ENCODE measurements around the gene SLC44A3.

Gene SLC44A3

GRCh38 chr1:94926126-94926914, 106.2 kb downstream of the SLC44A3 start:
- Histone ChIP-seq H3K27ac (ENCODE audit: low read length) (no peak overlapping the region), H3F3A (ENCODE audit: insufficient read depth, low read length) (no peaks in the 10 kb centered on the region), H4K20me1 (ENCODE audit: insufficient read depth, low read length) (no peaks in the 10 kb centered on the region), H3K9ac (ENCODE audit: low read length) (no peak overlapping the region), H2AFZ (ENCODE audit: low read length) (peak overlapping the region; percentile 19; the same call in 1 of the 2 replicates), H3K36me3 (replicated peaks; ENCODE audit: insufficient read depth, low read length) (no peaks in the 10 kb centered on the region), H3K9me3 (replicated peaks; ENCODE audit: insufficient read depth, low read length) (no peaks in the 10 kb centered on the region), H3K27me3 (replicated peaks; ENCODE audit: insufficient read depth, low read length) (no peaks in the 10 kb centered on the region), H3K79me2 (ENCODE audit: low read length) (no peaks in the 10 kb centered on the region), H3K4me1 (ENCODE audit: low read length) (no peaks in the 10 kb centered on the region), H3K4me3 (ENCODE audit: low read length) (peak overlapping the region; percentile 41), H3K4me2 (ENCODE audit: low read depth, low read length) (peak overlapping the region; percentile 45; the same call in 1 of the 2 replicates), H3K9me2 (replicated peaks; ENCODE audit: insufficient read depth, low read length) (no peaks in the 10 kb centered on the region)
- no peak for DNase-seq
- no peak for TF ChIP-seq EZH2phosphoT487 (IDR thresholded peaks at IDR 0.05; ENCODE audit: low read length)
- TF ChIP-seq CTCF (IDR thresholded peaks at IDR 0.05; ENCODE audit: low read length) = no peak
- no peak for TF ChIP-seq EZH2 (optimal IDR thresholded peaks at IDR 0.05; ENCODE audit: low read depth, low read length)

- TF ChIP-seq CTCF (IDR thresholded peaks at IDR 0.05; ENCODE audit: low read length) (no peak), EZH2 (optimal IDR thresholded peaks at IDR 0.05; ENCODE audit: low read depth, low read length) (no peak), EZH2phosphoT487 (IDR thresholded peaks at IDR 0.05; ENCODE audit: low read length) (no peak)
- no peak for DNase-seq
- H3K9ac ChIP-seq (ENCODE audit: low read length) = no peak within 1 kb of the TSS
- no peak within 1 kb of the TSS for H3K27ac ChIP-seq (ENCODE audit: low read length)
- no peaks in the 10 kb centered on the region for H3K36me3 ChIP-seq (replicated peaks; ENCODE audit: insufficient read depth, low read length)
- H2AFZ ChIP-seq (ENCODE audit: low read length) = peak within 1 kb of the TSS; percentile 19; the same call in 1 of the 2 replicates
- H3K27me3 ChIP-seq (replicated peaks; ENCODE audit: insufficient read depth, low read length) = no peaks in the 10 kb centered on the region
- no peaks in the 10 kb centered on the region for H4K20me1 ChIP-seq (ENCODE audit: insufficient read depth, low read length)
- no peaks in the 10 kb centered on the region for H3K9me2 ChIP-seq (replicated peaks; ENCODE audit: insufficient read depth, low read length)
- peak within 1 kb of the TSS; percentile 45; the same call in 1 of the 2 replicates for H3K4me2 ChIP-seq (ENCODE audit: low read depth, low read length)
- H3K4me3 ChIP-seq (ENCODE audit: low read length) = peak within 1 kb of the TSS; percentile 41
- no peaks in the 10 kb centered on the region for H3F3A ChIP-seq (ENCODE audit: insufficient read depth, low read length)
- H3K9me3 ChIP-seq (replicated peaks; ENCODE audit: insufficient read depth, low read length) = no peaks in the 10 kb centered on the region
- H3K79me2 ChIP-seq (ENCODE audit: low read length) = no peaks in the 10 kb centered on the region
- no peaks in the 10 kb centered on the region for H3K4me1 ChIP-seq (ENCODE audit: low read length)
These were observed 106.8 kb downstream of the SLC44A3 start, which contains the start of gene CNN3 for GRCh38 chr1:94926915-94927404. CNN3 (minus strand) TSS chr1:94927110; CDS start chr1:94926894, 216 bp downstream.

GRCh38 chr1:94927405-94928175, 107.4 kb downstream of the SLC44A3 start:
- H3K27ac ChIP-seq (ENCODE audit: low read length) = no peak overlapping the region
- H3K9me3 ChIP-seq (replicated peaks; ENCODE audit: insufficient read depth, low read length) = no peaks in the 10 kb centered on the region
- H3F3A ChIP-seq (ENCODE audit: insufficient read depth, low read length) = no peaks in the 10 kb centered on the region
- DNase-seq = no peak
- H4K20me1 ChIP-seq (ENCODE audit: insufficient read depth, low read length) = no peaks in the 10 kb centered on the region
- H3K9ac ChIP-seq (ENCODE audit: low read length) = no peak overlapping the region
- no peaks in the 10 kb centered on the region for H3K36me3 ChIP-seq (replicated peaks; ENCODE audit: insufficient read depth, low read length)
- no peaks in the 10 kb centered on the region for H3K79me2 ChIP-seq (ENCODE audit: low read length)
- no peaks in the 10 kb centered on the region for H3K27me3 ChIP-seq (replicated peaks; ENCODE audit: insufficient read depth, low read length)
- H3K4me1 ChIP-seq (ENCODE audit: low read length) = no peaks in the 10 kb centered on the region
- H3K4me2 ChIP-seq (ENCODE audit: low read depth, low read length) = no peak overlapping the region
- no peak overlapping the region for H2AFZ ChIP-seq (ENCODE audit: low read length)
- no peak overlapping the region for H3K4me3 ChIP-seq (ENCODE audit: low read length)
- TF ChIP-seq EZH2 (optimal IDR thresholded peaks at IDR 0.05; ENCODE audit: low read depth, low read length) (no peak), EZH2phosphoT487 (IDR thresholded peaks at IDR 0.05; ENCODE audit: low read length) (no peak), CTCF (IDR thresholded peaks at IDR 0.05; ENCODE audit: low read length) (no peak)
- no peaks in the 10 kb centered on the region for H3K9me2 ChIP-seq (replicated peaks; ENCODE audit: insufficient read depth, low read length)
